VCaP (cell line): Measurements from ENCODE around the gene CIT.
"Not testable (repeated sequence)": the region's sequence is repeated elsewhere in the genome, so short reads cannot be mapped to it uniquely, and the experiment has no call there.

Experiments
- H3K27ac ChIP-seq: fragments of 450-650 bp; 2 replicates; pipeline ENCODE4 v1.5.1; 2017
- CTCF ChIP-seq: fragments of 450-650 bp; conservative IDR thresholded peaks from 2 replicates; pipeline ENCODE4 v1.5.1; 2017; ENCODE audit warnings: mild to moderate bottlenecking, moderate library complexity

The CIT gene

GRCh38 chr12:119913536-119914330, 36.6 kb upstream of the CIT start:
- H3K27ac ChIP-seq, result peak overlapping the region; percentile 60
- TF ChIP-seq CTCF, result no peak

GRCh38 chr12:119911182-119911581, 34.1 kb upstream of the CIT start:
- no peak overlapping the region for H3K27ac ChIP-seq
- TF ChIP-seq CTCF, result no peak

- TF ChIP-seq CTCF, result no peak
- H3K27ac ChIP-seq, result no peak overlapping the region
These were observed 33.5 kb upstream of the CIT start for GRCh38 chr12:119910586-119910985.

- 0 out of 2 replicates have a peak overlapping the region, but pooled peaks have one; percentile 19 for H3K27ac ChIP-seq
- TF ChIP-seq CTCF, result peak; percentile 98
These were observed 25.0 kb upstream of the CIT start for GRCh38 chr12:119902084-119902509.

- TF ChIP-seq CTCF, result no peak
These were observed 24.6 kb upstream of the CIT start for GRCh38 chr12:119901670-119902069.

GRCh38 chr12:119894916-119895315, 17.8 kb upstream of the CIT start:
- no peak for TF ChIP-seq CTCF

More at GRCh38 chr12:119901670-119902069, 24.6 kb upstream of the CIT start:
- H3K27ac ChIP-seq, result 0 out of 2 replicates have a peak overlapping the region, but pooled peaks have one; percentile 19

GRCh38 chr12:119892611-119893010, 15.5 kb upstream of the CIT start:
- H3K27ac ChIP-seq, result not testable (repeated sequence)

More at GRCh38 chr12:119894916-119895315, 17.8 kb upstream of the CIT start:
- H3K27ac ChIP-seq, result no peak overlapping the region

GRCh38 chr12:119885549-119885948, 8.4 kb upstream of the CIT start:
- peak overlapping the region; percentile 52 for H3K27ac ChIP-seq
- no peak for TF ChIP-seq CTCF

- H3K27ac ChIP-seq, result peak overlapping the region; percentile 52
These were observed 6.7 kb upstream of the CIT start for GRCh38 chr12:119883791-119884190.
